GM18502 (cell line): ENCODE measurements around the gene RNF128.
"Not testable (repeated sequence)": the region's sequence is repeated elsewhere in the genome, so short reads cannot be mapped to it uniquely, and the experiment has no call there.

Experiments used
- ATAC-seq: cut with Tn5 transposase; IDR thresholded peaks from one replicate; pipeline ENCODE4 v1.9.1; 2021; ENCODE audit warnings: mild to moderate bottlenecking; ENCODE audit not compliant: unreplicated experiment, poor library complexity

Gene RNF128

GRCh38 chrX:106742805-106743204 lies 16.3 kb downstream of the RNF128 start:
- ATAC-seq: no peak

DNA sequence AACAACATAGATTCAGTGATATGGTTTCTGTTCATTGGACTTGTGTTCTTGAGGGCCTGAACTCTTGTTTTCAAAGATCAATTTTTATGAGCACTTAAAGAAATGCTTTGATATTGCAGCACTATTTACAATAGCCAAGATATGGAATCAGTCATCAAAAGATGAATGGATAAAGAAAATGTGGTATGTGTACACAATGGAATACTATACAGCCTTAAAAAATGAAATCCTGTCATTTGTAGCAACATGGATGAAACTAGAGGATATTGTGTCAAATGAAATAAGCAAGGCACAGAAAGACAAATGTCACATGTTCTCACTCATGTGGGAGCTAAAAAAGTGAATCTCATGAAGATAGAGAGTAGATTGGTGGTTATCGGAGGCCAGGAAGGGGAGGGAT lies 21.9 kb downstream of the RNF128 start:
- ATAC-seq: no peak

DNA sequence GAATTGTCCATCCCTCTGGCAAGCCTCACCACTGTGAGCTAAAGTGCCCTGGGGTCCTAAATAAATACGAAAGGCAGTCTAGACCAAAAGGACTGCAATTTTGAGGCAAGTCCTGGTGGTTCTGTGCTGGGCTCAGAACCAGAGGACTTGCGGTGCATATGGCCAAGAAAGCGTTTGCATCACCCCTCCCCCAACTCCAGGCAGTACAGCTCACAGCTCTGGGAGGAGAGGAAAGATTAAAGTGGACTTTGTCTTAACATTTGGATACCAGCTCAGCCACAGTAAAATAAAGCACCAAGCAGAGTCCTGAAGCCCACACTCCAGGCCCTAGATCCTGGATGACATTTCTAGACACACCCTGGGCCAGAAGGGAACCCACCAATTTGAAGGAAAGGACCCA lies 24.9 kb downstream of the RNF128 start:
- ATAC-seq: no peak

GRCh38 chrX:106752101-106752678 lies 25.7 kb downstream of the RNF128 start:
- ATAC-seq: no peak

DNA sequence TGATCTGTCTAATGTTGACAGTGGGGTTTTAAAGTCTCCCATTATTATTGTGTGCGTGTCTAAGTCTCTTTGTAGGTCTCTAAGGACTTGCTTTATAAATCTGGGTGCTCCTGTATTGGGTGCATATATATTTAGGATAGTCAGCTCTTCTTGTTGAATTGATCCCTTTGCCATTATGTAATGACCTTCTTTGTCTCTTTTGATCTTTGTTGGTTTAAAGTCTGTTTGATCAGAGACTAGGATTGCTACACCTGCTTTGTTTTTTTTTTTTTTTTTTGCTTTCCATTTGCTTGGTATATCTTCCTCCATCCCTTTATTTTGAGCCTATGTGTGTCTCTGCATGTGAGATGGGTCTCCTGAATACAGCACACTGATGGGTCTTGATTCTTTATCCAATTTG lies 42.8 kb downstream of the RNF128 start:
- ATAC-seq: not testable (repeated sequence)

DNA sequence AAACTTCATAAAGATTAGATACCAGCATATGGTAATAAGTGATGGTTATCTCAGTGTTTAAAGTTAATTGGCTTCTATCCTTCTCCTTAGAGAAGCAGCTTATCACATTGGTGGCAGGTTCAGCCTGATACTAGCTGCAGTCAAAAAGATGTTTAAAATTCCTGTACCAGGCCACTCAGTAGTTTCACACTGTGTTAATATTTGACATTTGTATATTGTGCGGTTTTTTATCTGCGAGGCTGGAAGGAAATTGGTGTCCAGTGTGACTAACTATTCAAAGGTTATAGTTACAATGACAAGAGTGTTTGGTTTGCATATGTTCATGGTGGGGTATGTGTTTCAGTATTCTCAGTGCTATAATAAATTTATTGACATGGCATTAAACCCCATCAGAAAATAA lies 48.5 kb downstream of the RNF128 start:
- no peak for ATAC-seq

DNA sequence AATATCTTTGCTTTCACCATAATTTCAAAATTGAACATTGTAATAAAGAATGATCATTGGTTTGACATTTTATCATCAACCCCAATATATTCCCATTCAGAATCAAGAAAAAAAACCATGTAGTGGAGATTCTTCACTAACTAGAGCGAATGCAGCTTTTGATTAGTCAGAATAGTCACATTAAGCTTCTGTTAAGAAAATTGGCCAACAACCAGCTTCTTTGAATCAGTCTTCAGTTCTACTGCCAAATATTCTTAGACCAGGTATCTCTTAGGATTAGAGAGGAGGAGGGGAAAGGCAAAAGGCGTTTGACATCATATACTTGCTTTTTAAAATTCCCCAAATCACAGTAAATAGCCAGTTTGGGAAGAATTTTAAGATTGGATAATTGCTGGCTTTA lies 53.8 kb downstream of the RNF128 start:
- no peak for ATAC-seq

- ATAC-seq: no peak
These were observed 54.3 kb downstream of the RNF128 start for GRCh38 chrX:106780664-106781377.

- no peak for ATAC-seq
These were observed 57.2 kb downstream of the RNF128 start for GRCh38 chrX:106783716-106784115.

DNA sequence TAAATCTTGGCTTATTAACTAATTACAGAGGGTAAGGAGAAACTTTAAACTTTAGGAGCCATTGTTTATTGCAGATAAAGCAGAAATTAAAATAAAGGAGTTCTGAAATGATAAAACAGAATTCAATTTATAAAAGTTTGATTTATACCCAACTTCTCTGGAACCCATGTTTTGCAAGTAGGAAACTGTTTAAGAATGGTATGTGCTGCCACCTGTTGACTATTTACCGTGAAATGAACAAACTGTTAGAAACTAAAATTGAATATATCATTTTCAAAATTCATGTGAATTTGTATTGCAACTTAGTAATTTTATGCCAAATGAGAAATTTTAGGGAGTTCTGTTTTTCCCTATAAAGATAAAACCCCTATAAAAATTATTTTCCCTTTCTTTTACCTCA lies 65.0 kb downstream of the RNF128 start:
- no peak for ATAC-seq

DNA sequence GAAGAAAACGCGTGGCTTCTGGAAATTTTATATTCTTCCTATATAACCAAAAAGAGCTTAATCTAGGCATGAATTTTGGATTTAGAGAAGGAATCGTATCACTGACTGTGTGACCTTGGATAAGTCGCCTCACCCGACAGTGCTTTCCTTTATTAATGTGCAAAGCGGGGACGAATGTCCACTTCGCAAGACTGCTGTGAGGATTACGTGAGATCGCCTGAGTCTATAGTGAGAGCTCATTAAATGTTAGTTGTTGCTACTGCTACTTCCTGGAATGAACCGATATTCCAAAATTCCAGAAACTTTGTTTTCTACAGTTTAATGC lies 75.5 kb downstream of the RNF128 start:
- peak; percentile 19 for ATAC-seq

DNA sequence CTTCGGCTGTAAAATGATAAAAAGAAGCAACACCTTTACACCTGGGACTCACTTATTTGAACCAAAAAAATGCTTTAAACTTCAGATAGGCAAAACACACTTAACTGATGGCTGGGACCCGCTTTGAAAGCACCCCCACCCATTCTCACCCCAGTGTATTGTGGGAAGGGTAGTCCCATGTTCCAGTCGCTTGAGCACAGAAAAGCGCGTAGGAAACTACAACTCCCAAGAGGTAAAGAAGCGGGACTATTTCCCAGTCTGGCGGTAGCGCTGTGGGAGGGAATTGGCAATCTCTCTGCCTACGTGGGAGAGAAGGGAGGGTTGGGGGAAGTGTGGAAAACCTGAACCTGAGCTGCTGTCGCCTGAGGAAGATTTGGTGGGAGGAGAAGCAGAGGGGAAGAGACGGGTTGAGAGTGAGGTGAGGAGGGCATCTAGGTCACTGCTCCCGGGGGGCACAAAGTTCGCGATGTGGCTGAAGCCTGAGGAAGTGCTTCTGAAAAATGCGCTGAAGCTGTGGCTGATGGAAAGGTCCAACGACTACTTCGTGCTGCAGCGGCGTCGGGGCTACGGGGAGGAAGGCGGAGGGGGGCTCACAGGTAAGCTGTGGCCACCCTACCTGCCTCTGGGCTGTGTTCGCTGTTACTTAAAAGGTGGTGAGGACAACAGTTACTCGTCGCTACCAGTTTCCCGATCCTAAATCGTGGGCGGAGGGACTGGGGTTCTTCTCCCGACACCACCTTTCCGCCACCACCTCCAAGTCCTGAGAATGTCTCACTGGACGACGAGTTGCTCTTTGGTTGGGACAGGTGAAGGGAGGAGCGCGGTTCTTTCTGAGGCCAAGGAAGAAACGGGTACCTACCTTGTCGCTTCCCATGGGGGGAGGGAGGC lies 76.1 kb downstream of the RNF128 start, which contains the start of gene TBC1D8B:
Gene TBC1D8B, plus strand, starts transcription at position 286 of the 888 bp plus-strand sequence. Its CDS starts 181 bp downstream, at position 467.
- ATAC-seq: peak; percentile 97

- ATAC-seq: no peak
These were observed 84.8 kb downstream of the RNF128 start for GRCh38 chrX:106811131-106811910.

GRCh38 chrX:106812930-106813329 lies 86.4 kb downstream of the RNF128 start:
- ATAC-seq: not testable (repeated sequence)

- ATAC-seq: not testable (repeated sequence)
These were observed 87.6 kb downstream of the RNF128 start for GRCh38 chrX:106814093-106814492.
